HG03521 (cell line): ENCODE results near the gene ASCC3.

ENCODE experiments used
- ATAC-seq: cut with Tn5 transposase; IDR thresholded peaks from one replicate; pipeline ENCODE4 v1.9.1; 2021; ENCODE audit warnings: mild to moderate bottlenecking, moderate library complexity; ENCODE audit not compliant: unreplicated experiment

Gene ASCC3

GRCh38 chr6:100726666-100727065 lies 154.5 kb downstream of the ASCC3 start:
- ATAC-seq: no peak

DNA sequence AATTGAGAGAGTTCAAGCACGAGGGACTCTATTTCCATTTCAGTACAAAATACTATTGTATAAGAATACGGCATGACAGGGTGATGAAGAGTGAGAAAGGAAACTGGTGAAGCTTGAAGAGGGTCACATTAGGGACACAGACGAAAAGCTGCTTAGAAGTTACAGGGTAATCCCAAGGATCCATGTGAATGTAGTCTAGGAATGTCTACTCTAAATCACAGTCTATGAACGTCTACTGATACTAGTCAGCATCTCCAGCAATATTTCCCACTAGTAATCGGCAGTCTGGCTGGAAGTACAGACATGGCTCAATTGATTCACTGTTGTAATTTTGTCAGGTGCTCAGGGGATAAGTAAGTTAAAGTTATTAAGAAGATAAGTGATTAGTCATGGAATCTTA lies 156.4 kb downstream of the ASCC3 start:
- ATAC-seq: no peak

GRCh38 chr6:100724222-100724621 lies 156.9 kb downstream of the ASCC3 start:
- ATAC-seq: no peak

DNA sequence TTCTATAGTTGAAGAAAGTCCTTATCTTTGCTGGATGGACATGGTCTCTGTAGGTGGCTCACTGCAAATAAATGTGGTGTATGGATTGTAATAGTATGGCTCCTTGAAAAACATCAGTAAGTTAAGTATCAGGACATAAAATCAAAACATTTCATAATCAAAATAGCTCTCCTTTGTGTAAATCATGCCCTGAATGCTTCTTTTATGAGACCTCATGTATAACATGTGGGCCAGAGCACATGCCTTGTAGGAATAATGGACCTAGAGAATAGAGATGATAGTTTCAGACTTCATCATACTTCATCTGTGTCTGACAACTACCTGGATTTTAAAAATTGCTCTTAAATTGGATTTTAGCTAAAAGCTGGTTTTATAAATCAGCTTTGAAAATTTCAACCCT lies 159.9 kb downstream of the ASCC3 start:
- no peak for ATAC-seq

DNA sequence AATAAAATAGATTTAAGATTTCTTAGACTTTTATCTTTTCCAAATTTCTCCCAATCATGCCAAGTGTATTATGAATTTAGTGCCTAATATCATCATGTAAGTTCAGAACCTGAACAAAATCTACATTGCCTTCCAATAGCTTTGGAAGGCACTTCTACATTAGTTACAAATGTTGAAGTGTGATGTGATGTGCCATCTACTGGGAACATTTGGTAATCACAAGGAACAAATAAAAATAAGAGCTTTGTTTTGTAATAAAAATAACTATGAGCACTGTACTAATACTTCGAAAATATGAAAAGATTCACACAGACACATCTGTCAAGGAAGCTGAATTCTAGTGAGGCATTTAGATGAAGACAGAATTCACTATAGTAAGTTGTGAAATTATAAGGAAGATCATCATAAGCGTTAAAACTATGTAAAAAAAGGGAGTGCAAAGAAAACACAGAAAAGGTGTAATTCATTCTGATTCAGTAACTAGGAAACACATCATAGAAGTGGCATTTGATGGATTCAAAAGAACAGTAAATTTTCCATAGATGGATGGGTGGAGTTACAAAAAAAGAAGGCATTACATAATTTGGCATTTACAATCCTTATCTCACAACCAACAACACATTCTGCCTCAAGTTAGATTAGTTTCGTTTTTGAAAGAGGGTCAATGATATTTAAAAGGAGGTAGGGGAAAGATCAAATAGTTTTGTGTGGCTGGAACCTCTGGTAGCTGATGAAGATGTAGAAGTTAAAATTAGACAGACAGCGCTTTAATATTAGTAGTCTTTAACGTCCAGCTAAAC lies 161.0 kb downstream of the ASCC3 start:
- peak; percentile 65 for ATAC-seq

GRCh38 chr6:100712997-100713396 lies 168.1 kb downstream of the ASCC3 start:
- ATAC-seq: no peak

DNA sequence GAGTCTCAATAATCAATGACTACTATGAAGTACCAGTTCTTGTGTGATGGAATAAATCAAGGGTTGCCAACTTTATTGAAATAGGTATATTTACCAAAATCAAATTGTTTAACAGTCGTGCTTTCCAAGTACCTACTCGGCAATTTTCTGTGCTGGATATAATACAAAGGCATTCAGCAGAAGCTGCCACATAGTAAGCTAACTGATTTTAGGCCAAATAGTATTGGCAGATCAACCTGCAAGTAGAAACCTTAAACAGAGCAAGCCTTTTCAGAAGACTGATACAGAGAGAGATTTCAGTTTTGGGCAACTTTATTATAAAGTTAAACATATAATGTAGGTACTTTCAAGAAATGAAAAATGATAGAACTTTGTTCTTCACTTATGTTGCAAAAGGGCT lies 174.6 kb downstream of the ASCC3 start:
- no peak for ATAC-seq

DNA sequence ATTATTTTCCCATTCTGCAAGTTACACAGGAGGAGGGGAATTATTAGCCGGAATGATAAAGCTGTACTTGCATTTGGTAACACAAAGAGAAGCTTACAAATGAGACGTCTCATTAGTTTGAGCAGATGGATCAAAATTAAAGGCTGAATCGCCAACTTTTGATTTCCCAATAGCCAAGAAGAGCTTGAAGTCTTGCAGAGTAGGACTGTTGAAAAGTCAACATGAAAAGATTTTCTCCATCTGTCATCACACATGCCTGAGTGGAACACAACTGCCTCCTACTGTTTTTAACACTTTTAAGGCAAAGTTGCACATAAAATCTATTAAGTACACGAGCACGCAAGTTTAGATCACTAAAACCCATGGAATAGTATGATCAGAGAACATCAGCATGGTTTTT lies 176.2 kb downstream of the ASCC3 start:
- ATAC-seq: no peak

GRCh38 chr6:100701728-100702127 lies 179.4 kb downstream of the ASCC3 start:
- no peak for ATAC-seq

- no peak for ATAC-seq
Observed at GRCh38 chr6:100700009-100700408, 181.1 kb downstream of the ASCC3 start.

- ATAC-seq: no peak
Observed at GRCh38 chr6:100695445-100695844, 185.7 kb downstream of the ASCC3 start.

GRCh38 chr6:100693249-100693927 lies 187.7 kb downstream of the ASCC3 start:
- peak; percentile 65 for ATAC-seq

GRCh38 chr6:100691972-100692371 lies 189.2 kb downstream of the ASCC3 start:
- ATAC-seq: no peak

DNA sequence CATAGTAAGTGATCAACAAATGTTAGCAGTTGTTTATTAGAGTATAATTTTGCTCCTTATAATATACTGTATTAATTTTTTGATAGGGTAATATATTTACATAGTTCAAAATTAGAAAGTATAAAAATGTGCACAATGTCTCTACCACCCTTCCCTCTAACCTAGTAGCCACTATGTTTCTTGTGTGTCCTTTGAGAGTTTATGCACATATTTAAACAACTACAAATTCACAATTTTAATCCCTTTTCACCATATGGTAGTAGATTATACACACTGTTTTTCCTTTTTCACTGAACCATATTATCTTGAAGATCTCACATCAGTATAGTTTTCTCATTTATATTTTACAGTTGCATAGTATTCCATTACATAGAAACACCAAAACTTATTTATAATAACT lies 194.9 kb downstream of the ASCC3 start:
- no peak for ATAC-seq

- no peak for ATAC-seq
Observed at GRCh38 chr6:100685747-100686146, 195.4 kb downstream of the ASCC3 start.

DNA sequence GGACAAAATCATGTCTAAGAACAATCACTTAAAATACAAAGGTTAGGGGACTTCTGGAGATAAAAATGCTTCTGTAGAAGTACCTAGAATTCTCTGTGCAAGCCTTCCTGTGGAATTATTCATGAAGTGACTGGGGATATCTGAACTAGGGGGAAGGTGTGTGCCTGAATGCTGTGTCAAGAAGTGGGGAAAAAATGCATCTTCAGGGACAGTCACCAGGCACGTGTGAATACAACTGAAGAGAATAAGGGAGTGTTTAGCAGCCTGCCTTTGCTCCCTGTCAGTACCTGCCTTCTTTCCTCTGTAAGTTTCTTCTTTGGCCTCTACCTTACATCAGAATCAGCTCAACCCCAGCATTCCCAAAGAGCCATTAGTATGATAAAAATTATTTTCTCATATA lies 201.0 kb downstream of the ASCC3 start:
- ATAC-seq: no peak

DNA sequence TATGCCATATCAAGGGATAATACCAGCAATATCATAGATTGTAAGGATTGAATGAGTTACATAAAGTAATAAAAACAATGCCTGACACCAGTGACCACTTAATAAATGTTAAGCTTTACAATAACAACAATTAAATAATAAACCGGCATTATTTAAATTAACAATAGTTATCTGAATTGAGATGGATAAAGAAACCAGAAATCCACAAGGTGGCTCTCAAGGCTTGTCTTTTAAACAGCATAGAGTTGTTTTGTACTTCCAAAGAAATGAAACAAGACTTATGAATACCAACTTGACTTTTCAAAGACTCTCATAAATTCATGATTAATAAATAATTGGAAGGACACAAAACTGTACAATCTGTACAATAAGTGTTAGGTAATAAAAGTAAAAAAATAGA lies 203.1 kb downstream of the ASCC3 start:
- no peak for ATAC-seq

DNA sequence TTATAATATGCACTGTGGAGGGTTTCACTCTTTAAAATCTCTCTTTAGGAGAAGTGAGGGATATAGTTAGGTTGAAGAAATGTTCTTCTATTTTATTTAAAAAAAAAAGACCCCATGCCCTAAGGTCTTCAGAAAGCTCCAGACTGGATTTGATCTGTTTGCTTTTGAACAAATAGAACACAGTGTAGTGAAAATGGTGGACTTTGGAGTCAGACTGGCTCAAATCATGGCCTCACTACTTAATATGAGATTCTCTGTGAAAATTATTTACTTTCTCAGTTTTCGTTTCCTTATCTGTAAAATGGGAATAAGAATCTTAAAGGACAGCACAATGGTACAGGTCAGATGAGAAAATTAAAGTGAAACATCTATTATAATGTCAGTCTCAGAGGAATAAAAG lies 203.9 kb downstream of the ASCC3 start:
- ATAC-seq: no peak

GRCh38 chr6:100673641-100674040 lies 207.5 kb downstream of the ASCC3 start:
- no peak for ATAC-seq

- ATAC-seq: no peak
Observed at GRCh38 chr6:100671740-100672139, 209.4 kb downstream of the ASCC3 start.

DNA sequence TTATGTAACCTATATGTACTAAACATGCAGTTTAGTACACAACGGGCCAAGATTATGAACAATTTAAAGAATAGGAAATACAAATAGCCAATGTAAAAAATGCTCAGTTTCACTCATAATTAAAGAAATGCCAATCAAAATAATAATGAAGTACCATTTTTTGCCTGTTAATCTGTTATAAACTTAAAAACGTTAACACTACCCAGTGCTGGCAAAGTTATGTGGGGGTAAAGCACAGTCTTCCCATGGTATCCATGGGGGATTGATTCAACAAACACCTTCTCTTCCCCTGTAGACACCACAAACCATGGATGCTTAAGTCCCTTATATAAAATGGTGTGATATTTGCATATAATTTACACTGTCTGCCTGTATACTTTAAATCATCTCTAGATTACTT lies 211.1 kb downstream of the ASCC3 start:
- ATAC-seq: no peak

GRCh38 chr6:100665041-100665380 lies 216.1 kb downstream of the ASCC3 start:
- ATAC-seq: peak; percentile 100
